Endothelial cell of umbilical vein (primary cell): Measurements from ENCODE around the gene RNF11. TPM values are rescaled to one million over a fixed set of nuclear protein-coding genes. Genes with fewer than 3 reads are reported as not detected.

ENCODE experiments used
- BruUV-seq: library from RNA; stranded (reverse); fragments of 400-500 nt; replicated peaks from 2 replicates; lab custom pipeline; 2021; lab: Mats Ljungman, UMichigan
- CTCF ChIA-PET: fragments of 300-600, 350-600 bp; sonication (Branson Sonifier 250); formaldehyde crosslinking; loops from one replicate; lab custom pipeline; 2021; ENCODE audit warnings: antibody characterized with exemption, inconsistent platforms; lab: Charles Lee
- POLR2A ChIA-PET: fragments of 300-600, 350-600 bp; sonication (Branson Sonifier 250); formaldehyde crosslinking; loops from one replicate; lab custom pipeline; 2021; ENCODE audit warnings: antibody characterized with exemption, inconsistent platforms; lab: Charles Lee
- DNase-seq: peaks from one replicate; pipeline ENCODE4 v3.0.0-alpha.2; 2011; ENCODE audit warnings: low read depth, low spot score
- FAIRE-seq: peaks from 2 replicates; lab custom pipeline; 2011; peaks lifted over from hg19 to GRCh38; lab: Jason Lieb, UNC
- H2AFZ ChIP-seq: 2 replicates; pipeline ENCODE4 v1.6.0; 2012; ENCODE audit warnings: low read depth, low read length, control low read depth, inconsistent platforms
- H3K27ac ChIP-seq: 2 replicates; pipeline ENCODE4 v1.5.1; 2011; ENCODE audit warnings: low read depth, mild to moderate bottlenecking, control low read depth, low read length, moderate library complexity; ENCODE audit not compliant: insufficient read depth
- H3K27me3 ChIP-seq, 2 experiments: 2 replicates each; pipeline versions ENCODE4 v1.6.0 to v1.6.1; 2011; ENCODE audit warnings: low read length in 2 of 2, mixed read lengths in 1 of 2; ENCODE audit not compliant: control insufficient read depth in 2 of 2, insufficient read depth in 2 of 2
- H3K36me3 ChIP-seq, 2 experiments: 2 replicates in 1 of 2; 3 replicates in 1 of 2; pipeline ENCODE4 v1.5.1; 2011; ENCODE audit warnings: low read length in 2 of 2, mild to moderate bottlenecking in 1 of 2, moderate library complexity in 1 of 2; ENCODE audit not compliant: control insufficient read depth in 2 of 2, insufficient read depth in 2 of 2; ENCODE audit errors: extremely low read depth in 1 of 2
- H3K4me1 ChIP-seq: 3 replicates; pipeline ENCODE4 v1.5.1; 2011; ENCODE audit warnings: mild to moderate bottlenecking, low read length; ENCODE audit not compliant: control insufficient read depth, insufficient read depth; ENCODE audit errors: extremely low read depth
- H3K4me2 ChIP-seq: 2 replicates; pipeline ENCODE4 v1.6.1; 2011; ENCODE audit warnings: low read length, control low read depth, mixed read lengths; ENCODE audit not compliant: insufficient read depth
- H3K4me3 ChIP-seq, 3 experiments: fragments of 200-600 bp in 1 of 3; sonication (generic), shearing (Covaris generic) in 1 of 3; replicated peaks in 1 of 3; 2 replicates each; pipeline ENCODE4 v1.5.1; 2011 to 2016; ENCODE audit warnings: control low read depth in 3 of 3, low read length in 3 of 3, mild to moderate bottlenecking in 2 of 3, inconsistent platforms in 1 of 3, low read depth in 1 of 3, moderate library complexity in 1 of 3; ENCODE audit not compliant: insufficient read depth in 1 of 3
- H3K79me2 ChIP-seq: 2 replicates; pipeline ENCODE4 v1.6.0; 2012; ENCODE audit warnings: low read length, inconsistent platforms; ENCODE audit not compliant: control insufficient read depth, insufficient read depth
- H3K9ac ChIP-seq: replicated peaks from 2 replicates; pipeline ENCODE3; 2011; ENCODE audit warnings: low read length, control low read depth; ENCODE audit not compliant: insufficient read depth; ENCODE audit errors: extremely low read depth
- H3K9me1 ChIP-seq: replicated peaks from 3 replicates; pipeline ENCODE4 v1.6.0; 2011; ENCODE audit warnings: mild to moderate bottlenecking, low read length; ENCODE audit not compliant: control insufficient read depth, insufficient read depth; ENCODE audit errors: extremely low read depth
- H3K9me3 ChIP-seq: replicated peaks from 2 replicates; pipeline ENCODE4 v1.5.1; 2012; ENCODE audit warnings: low read length, inconsistent platforms; ENCODE audit not compliant: control insufficient read depth, insufficient read depth
- H4K20me1 ChIP-seq: replicated peaks from 2 replicates; pipeline ENCODE3; 2011; ENCODE audit warnings: mild to moderate bottlenecking, low read length; ENCODE audit not compliant: control insufficient read depth, insufficient read depth; ENCODE audit errors: extremely low read depth
- EZH2 ChIP-seq: IDR thresholded peaks from 2 replicates; pipeline ENCODE4 v1.6.1; 2012; ENCODE audit warnings: borderline replicate concordance, low read depth, mild to moderate bottlenecking, moderate library complexity, low read length, inconsistent platforms; ENCODE audit not compliant: severe bottlenecking
- FOS ChIP-seq: IDR thresholded peaks from 2 replicates; pipeline ENCODE4 v1.6.1; 2011; ENCODE audit warnings: mild to moderate bottlenecking, low read length, moderate library complexity, borderline replicate concordance; ENCODE audit not compliant: insufficient read depth
- GATA2 ChIP-seq: IDR thresholded peaks from 2 replicates; pipeline ENCODE4 v1.7.0; 2011; ENCODE audit warnings: low read depth, mild to moderate bottlenecking, moderate library complexity, mixed read lengths, low read length; ENCODE audit not compliant: insufficient read length, insufficient read depth
- JUN ChIP-seq: IDR thresholded peaks from 2 replicates; pipeline ENCODE4 v1.6.1; 2011; ENCODE audit warnings: borderline replicate concordance, low read depth; ENCODE audit not compliant: insufficient read length, insufficient read depth
- MAX ChIP-seq: IDR thresholded peaks from 2 replicates; pipeline ENCODE4 v1.6.1; 2011; ENCODE audit not compliant: insufficient read depth, insufficient read length
- MYC ChIP-seq: IDR thresholded peaks from one replicate; pipeline ENCODE4 v1.6.1; 2011; ENCODE audit warnings: mild to moderate bottlenecking, low read depth, low read length
- POLR2A ChIP-seq: IDR thresholded peaks from 2 replicates; pipeline ENCODE4 v1.6.1; 2012; ENCODE audit warnings: low read depth, mild to moderate bottlenecking, control low read depth, low read length
- POLR2AphosphoS5 ChIP-seq: IDR thresholded peaks from 2 replicates; pipeline ENCODE4 v1.6.1; 2012; ENCODE audit warnings: low read depth, mild to moderate bottlenecking, control low read depth, low read length, moderate library complexity; ENCODE audit not compliant: insufficient read depth
- dilution Hi-C: fragments of 300-500 bp; cut with MboI; formaldehyde crosslinking; loops from one replicate; pipeline ENCODE4 v1.15.0; 2019; ENCODE audit warnings: low sequenced_read_pairs; ENCODE audit not compliant: extremely low pct_ligation_motif_present
- intact Hi-C: fragments of 100-400 bp; cut with micrococcal nuclease; formaldehyde crosslinking; loops from one replicate; pipeline ENCODE4 v1.10.0; 2022
- polyA plus RNA-seq, 4 experiments: library from polyadenylated mRNA; depleted of rRNA in 3 of 4; stranded (reverse) in 3 of 4; unstranded in 1 of 4; fragments of >200 nt; gene quantifications; 2 replicates each; pipeline versions ENCODE4 v1.2.1 to v1.2.3, GENCODE V29; 2011 to 2012; ENCODE audit warnings: missing spikeins in 1 of 4
- total RNA-seq: library from RNA; stranded (reverse); gene quantifications from 2 replicates; pipeline ENCODE4 v1.2.3, GENCODE V29; 2021
- TF ChIP-seq, protein P1 (sequence below), 2 donors: IDR thresholded peaks; 1 replicate in 1 of 2; 2 replicates in 1 of 2; pipeline ENCODE4 v1.5.1; 2011; ENCODE audit warnings: low read length in 2 of 2, mild to moderate bottlenecking in 2 of 2, moderate library complexity in 2 of 2, control low read depth in 1 of 2, inconsistent platforms in 1 of 2, low read depth in 1 of 2; ENCODE audit not compliant: insufficient read depth in 1 of 2; ENCODE audit errors: extremely low read depth in 1 of 2

RNF11 gene
- total and polyA plus RNA-seq, 2 donors (not counting 3 experiments of a cell fraction or from before 2014, with no cell fraction given): 75.2 to 82.9 TPM

DNA sequence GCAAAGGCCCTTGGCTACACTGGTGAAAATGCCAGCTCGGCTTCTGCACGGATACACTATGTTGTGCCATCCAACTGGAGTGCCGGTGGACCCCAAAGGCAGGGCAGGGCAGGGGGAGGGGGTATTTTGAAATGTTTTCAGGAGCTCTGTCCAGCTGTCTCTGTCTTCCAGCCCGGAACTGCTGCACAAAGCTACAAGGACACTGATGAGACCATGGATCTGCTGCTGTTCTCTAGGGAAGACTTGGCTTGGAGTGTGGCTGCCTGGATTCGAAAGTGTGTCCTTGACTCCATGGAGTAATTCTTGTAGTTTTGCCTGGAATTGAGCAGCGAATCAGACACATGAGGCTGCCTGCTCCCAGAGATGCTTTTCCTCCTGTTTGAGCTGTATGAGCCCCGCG lies 51.9 kb downstream of the RNF11 start:
- intact Hi-C loops: no loop called here
- Histone ChIP-seq H3K4me2 (no peak overlapping the region), H3K27ac (no peak overlapping the region), H3K9me1 (no peaks in the 10 kb centered on the region), H3K4me1 (peaks cover 10% of the 10 kb centered on the region), H3K27me3 (no peaks in the 10 kb centered on the region), H2AFZ (no peak overlapping the region), H3K4me3 (no peak overlapping the region), H3K9me3 (no peaks in the 10 kb centered on the region), H4K20me1 (no peaks in the 10 kb centered on the region), H3K9ac (no peak overlapping the region), H3K36me3 (no peaks in the 10 kb centered on the region), H3K79me2 (no peaks in the 10 kb centered on the region)
- no peak for TF ChIP-seq EZH2
- TF ChIP-seq POLR2A: no peak
- TF ChIP-seq, protein P1, sequence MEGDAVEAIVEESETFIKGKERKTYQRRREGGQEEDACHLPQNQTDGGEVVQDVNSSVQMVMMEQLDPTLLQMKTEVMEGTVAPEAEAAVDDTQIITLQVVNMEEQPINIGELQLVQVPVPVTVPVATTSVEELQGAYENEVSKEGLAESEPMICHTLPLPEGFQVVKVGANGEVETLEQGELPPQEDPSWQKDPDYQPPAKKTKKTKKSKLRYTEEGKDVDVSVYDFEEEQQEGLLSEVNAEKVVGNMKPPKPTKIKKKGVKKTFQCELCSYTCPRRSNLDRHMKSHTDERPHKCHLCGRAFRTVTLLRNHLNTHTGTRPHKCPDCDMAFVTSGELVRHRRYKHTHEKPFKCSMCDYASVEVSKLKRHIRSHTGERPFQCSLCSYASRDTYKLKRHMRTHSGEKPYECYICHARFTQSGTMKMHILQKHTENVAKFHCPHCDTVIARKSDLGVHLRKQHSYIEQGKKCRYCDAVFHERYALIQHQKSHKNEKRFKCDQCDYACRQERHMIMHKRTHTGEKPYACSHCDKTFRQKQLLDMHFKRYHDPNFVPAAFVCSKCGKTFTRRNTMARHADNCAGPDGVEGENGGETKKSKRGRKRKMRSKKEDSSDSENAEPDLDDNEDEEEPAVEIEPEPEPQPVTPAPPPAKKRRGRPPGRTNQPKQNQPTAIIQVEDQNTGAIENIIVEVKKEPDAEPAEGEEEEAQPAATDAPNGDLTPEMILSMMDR (IDR thresholded peaks at IDR 0.05; ENCODE audit: extremely low read depth in 1 of 2, insufficient read depth in 1 of 2, low read depth in 1 of 2, low read length in 2 of 2): no peak
- TF ChIP-seq JUN: no peak
- no peak for TF ChIP-seq FOS
- TF ChIP-seq MAX: no peak
- no peak for TF ChIP-seq GATA2
- no peak for TF ChIP-seq POLR2AphosphoS5
- no peak for TF ChIP-seq MYC
- POLR2A ChIA-PET: no interaction called here
- DNase-seq: no peak
- no TSS peak for BruUV-seq
- dilution Hi-C loops: no loop called here
- CTCF ChIA-PET: interaction anchor here (1.2 to 2.3 kb wide), 3 partner anchors 8 to 96 kb away, joined by 3 to 8 read pairs (median 3); no protein-coding TSS in a partner anchor
- FAIRE-seq: no peak
